Panc1 (cell line): ENCODE measurements around the gene ADD2. TPM values are rescaled to one million over a fixed set of nuclear protein-coding genes. Genes with fewer than 3 reads are reported as not detected.

Experiments used
- ATAC-seq: fragments of 200-7000 bp; cut with Tn5 transposase; 2 replicates; pipeline ENCODE4 v1.9.1; 2020; ENCODE audit warnings: mild to moderate bottlenecking, moderate library complexity
- BruUV-seq: library from RNA; stranded (reverse); fragments of 400-500 nt; replicated peaks from 2 replicates; lab custom pipeline; 2021; lab: Mats Ljungman, UMichigan
- CTCF ChIA-PET: fragments of 300-600 bp; sonication (Branson Sonifier 250); formaldehyde crosslinking; loops from one replicate; lab custom pipeline; 2022; ENCODE audit warnings: antibody characterized with exemption; lab: Charles Lee
- POLR2A ChIA-PET: fragments of 300-600 bp; sonication (Branson Sonifier 250); formaldehyde crosslinking; loops from one replicate; lab custom pipeline; 2022; ENCODE audit warnings: antibody characterized with exemption; lab: Charles Lee
- DNase-seq: peaks from one replicate; pipeline ENCODE4 v3.0.0-alpha.2; 2010; ENCODE audit warnings: low read depth, low spot score
- H3K27ac ChIP-seq: 2 replicates; pipeline ENCODE4 v1.5.1; 2011; ENCODE audit warnings: mild to moderate bottlenecking, low read length, inconsistent platforms
- H3K27me3 ChIP-seq: fragments of 200-500 bp; sonication (Bioruptor generic); 2 replicates; pipeline ENCODE4 v1.6.0; 2014; ENCODE audit warnings: low read length, inconsistent platforms; ENCODE audit not compliant: control insufficient read depth, insufficient read depth
- H3K36me3 ChIP-seq: fragments of 200-500 bp; sonication (Bioruptor generic); 2 replicates; pipeline ENCODE4 v1.5.1; 2014; ENCODE audit warnings: inconsistent platforms, mild to moderate bottlenecking, low read length, moderate library complexity; ENCODE audit not compliant: control insufficient read depth, insufficient read depth
- H3K4me1 ChIP-seq: 2 replicates; pipeline ENCODE4 v1.5.1; 2011; ENCODE audit warnings: inconsistent platforms, mild to moderate bottlenecking, low read length, moderate library complexity; ENCODE audit not compliant: control insufficient read depth, insufficient read depth
- H3K4me3 ChIP-seq, 2 experiments: 2 replicates each; pipeline ENCODE4 v1.5.1; 2011 to 2012; ENCODE audit warnings: low read depth in 2 of 2, low read length in 2 of 2, mild to moderate bottlenecking in 2 of 2, inconsistent platforms in 1 of 2, moderate library complexity in 1 of 2
- H3K9me3 ChIP-seq: fragments of 200-500 bp; sonication (Bioruptor generic); 2 replicates; pipeline ENCODE4 v1.5.1; 2014; ENCODE audit warnings: low read depth, mild to moderate bottlenecking, inconsistent platforms, low read length, moderate library complexity; ENCODE audit not compliant: control insufficient read depth, insufficient read depth
- POLR2AphosphoS5 ChIP-seq: IDR thresholded peaks from 2 replicates; pipeline ENCODE4 v1.6.1; 2012; ENCODE audit warnings: mild to moderate bottlenecking, low read depth, low read length, moderate library complexity
- SIN3A ChIP-seq: IDR thresholded peaks from 2 replicates; pipeline ENCODE4 v1.6.1; 2012; ENCODE audit warnings: low read depth, mild to moderate bottlenecking, low read length, moderate library complexity, borderline replicate concordance; ENCODE audit not compliant: insufficient read depth
- TCF7L2 ChIP-seq: IDR thresholded peaks from 2 replicates; pipeline ENCODE4 v1.6.1; 2011; ENCODE audit warnings: mild to moderate bottlenecking, low read depth, low read length, inconsistent platforms
- in situ Hi-C: cut with HindIII; loops from 2 replicates; pipeline ENCODE4 v1.10.0; 2016; ENCODE audit warnings: low sequenced_read_pairs, low pct_unique_long_range_greater_than_20kb
- intact Hi-C: fragments of 100-400 bp; cut with micrococcal nuclease; formaldehyde crosslinking; loops from one replicate; pipeline ENCODE4 v1.10.0; 2022; ENCODE audit not compliant: unreplicated experiment
- total RNA-seq: library from RNA; stranded (reverse); gene quantifications from one replicate; pipeline ENCODE4 v1.2.1, GENCODE V29; 2021; ENCODE audit not compliant: unreplicated experiment
- TF ChIP-seq, protein P1 (sequence below), 2 experiments: IDR thresholded peaks; 2 replicates each; pipeline ENCODE4 v1.6.1; 2011 to 2012; ENCODE audit warnings: low read depth in 2 of 2, control low read depth in 1 of 2, low read length in 1 of 2, mild to moderate bottlenecking in 1 of 2, moderate library complexity in 1 of 2; ENCODE audit not compliant: insufficient read depth in 1 of 2
- TF ChIP-seq, protein P2 (sequence below): fragments of 450-650 bp; IDR thresholded peaks from 2 replicates; pipeline ENCODE4 v1.5.1; 2017; ENCODE audit warnings: mild to moderate bottlenecking

ADD2 gene
- total RNA-seq, 1 experiment from 2014 or later = 0.26 TPM

DNA sequence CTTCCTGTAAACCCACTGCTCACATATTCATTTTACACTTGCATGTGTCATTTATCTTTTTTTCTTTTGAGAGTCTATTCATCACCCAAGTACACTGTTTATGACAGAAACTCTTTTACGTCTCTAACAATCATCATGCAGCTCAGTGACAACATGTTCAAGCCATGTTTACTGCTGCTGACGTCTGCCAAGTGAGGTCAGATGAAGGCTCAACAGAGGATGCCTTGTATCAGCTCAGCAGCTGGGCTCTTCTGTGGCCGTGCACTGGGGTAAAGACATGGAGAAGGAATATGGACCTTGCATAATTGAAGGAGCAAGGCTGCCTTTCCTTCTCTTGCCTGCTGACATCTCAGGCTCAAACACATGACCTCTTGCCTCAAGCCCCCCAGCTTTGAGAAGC, 99.6 kb downstream of the ADD2 start:
- in situ Hi-C loops = no loop called here
- no TSS peak for BruUV-seq

DNA sequence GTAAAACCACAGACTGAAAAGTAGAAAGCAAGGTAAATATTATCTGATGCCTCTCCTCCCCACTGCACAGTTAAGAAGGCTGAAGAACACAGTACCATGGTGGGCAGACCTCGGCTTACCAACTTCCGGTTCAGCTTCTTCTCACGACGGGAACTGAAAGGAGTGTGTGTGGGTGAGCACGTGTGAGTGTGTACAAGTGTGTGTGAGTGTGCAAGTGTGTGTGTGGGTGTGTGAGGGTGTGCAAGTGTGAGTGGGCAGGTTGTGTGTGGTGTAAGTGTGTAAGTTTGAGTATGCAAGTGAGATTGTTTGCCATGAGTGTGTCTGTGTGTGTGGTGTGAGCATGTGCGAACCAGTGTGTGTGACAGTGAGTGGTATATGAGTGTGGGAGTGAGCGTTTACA, 103.5 kb downstream of the ADD2 start:
- Histone ChIP-seq H3K4me1 (no peaks in the 10 kb centered on the region), H3K36me3 (no peaks in the 10 kb centered on the region), H3K9me3 (no peaks in the 10 kb centered on the region), H3K27ac (no peak overlapping the region), H3K27me3 (peaks cover 10% of the 10 kb centered on the region), H3K4me3 (no peak overlapping the region)
- no peak for TF ChIP-seq SIN3A
- TF ChIP-seq, protein P1, sequence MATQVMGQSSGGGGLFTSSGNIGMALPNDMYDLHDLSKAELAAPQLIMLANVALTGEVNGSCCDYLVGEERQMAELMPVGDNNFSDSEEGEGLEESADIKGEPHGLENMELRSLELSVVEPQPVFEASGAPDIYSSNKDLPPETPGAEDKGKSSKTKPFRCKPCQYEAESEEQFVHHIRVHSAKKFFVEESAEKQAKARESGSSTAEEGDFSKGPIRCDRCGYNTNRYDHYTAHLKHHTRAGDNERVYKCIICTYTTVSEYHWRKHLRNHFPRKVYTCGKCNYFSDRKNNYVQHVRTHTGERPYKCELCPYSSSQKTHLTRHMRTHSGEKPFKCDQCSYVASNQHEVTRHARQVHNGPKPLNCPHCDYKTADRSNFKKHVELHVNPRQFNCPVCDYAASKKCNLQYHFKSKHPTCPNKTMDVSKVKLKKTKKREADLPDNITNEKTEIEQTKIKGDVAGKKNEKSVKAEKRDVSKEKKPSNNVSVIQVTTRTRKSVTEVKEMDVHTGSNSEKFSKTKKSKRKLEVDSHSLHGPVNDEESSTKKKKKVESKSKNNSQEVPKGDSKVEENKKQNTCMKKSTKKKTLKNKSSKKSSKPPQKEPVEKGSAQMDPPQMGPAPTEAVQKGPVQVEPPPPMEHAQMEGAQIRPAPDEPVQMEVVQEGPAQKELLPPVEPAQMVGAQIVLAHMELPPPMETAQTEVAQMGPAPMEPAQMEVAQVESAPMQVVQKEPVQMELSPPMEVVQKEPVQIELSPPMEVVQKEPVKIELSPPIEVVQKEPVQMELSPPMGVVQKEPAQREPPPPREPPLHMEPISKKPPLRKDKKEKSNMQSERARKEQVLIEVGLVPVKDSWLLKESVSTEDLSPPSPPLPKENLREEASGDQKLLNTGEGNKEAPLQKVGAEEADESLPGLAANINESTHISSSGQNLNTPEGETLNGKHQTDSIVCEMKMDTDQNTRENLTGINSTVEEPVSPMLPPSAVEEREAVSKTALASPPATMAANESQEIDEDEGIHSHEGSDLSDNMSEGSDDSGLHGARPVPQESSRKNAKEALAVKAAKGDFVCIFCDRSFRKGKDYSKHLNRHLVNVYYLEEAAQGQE (IDR thresholded peaks at IDR 0.05; ENCODE audit: insufficient read depth in 1 of 2, low read depth in 2 of 2, low read length in 1 of 2) = no peak
- TF ChIP-seq POLR2AphosphoS5 = no peak
- TF ChIP-seq, protein P2, sequence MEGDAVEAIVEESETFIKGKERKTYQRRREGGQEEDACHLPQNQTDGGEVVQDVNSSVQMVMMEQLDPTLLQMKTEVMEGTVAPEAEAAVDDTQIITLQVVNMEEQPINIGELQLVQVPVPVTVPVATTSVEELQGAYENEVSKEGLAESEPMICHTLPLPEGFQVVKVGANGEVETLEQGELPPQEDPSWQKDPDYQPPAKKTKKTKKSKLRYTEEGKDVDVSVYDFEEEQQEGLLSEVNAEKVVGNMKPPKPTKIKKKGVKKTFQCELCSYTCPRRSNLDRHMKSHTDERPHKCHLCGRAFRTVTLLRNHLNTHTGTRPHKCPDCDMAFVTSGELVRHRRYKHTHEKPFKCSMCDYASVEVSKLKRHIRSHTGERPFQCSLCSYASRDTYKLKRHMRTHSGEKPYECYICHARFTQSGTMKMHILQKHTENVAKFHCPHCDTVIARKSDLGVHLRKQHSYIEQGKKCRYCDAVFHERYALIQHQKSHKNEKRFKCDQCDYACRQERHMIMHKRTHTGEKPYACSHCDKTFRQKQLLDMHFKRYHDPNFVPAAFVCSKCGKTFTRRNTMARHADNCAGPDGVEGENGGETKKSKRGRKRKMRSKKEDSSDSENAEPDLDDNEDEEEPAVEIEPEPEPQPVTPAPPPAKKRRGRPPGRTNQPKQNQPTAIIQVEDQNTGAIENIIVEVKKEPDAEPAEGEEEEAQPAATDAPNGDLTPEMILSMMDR = no peak
- no peak for TF ChIP-seq TCF7L2
- ChIA-PET POLR2A (no interaction called here), CTCF (no interaction called here)
- in situ Hi-C loops = no loop called here
- BruUV-seq = no TSS peak
- no peak for ATAC-seq
- intact Hi-C loops = no loop called here
- DNase-seq = no peak

More for the DNA sequence above, 99.6 kb downstream of the ADD2 start:
- Histone ChIP-seq H3K4me1 (no peaks in the 10 kb centered on the region), H3K36me3 (no peaks in the 10 kb centered on the region), H3K27me3 (no peaks in the 10 kb centered on the region; the same call in 1 of the 2 replicates), H3K4me3 (no peak overlapping the region), H3K9me3 (no peaks in the 10 kb centered on the region), H3K27ac (no peak overlapping the region)
- ChIA-PET CTCF (no interaction called here), POLR2A (no interaction called here)
- ATAC-seq = no peak
- TF ChIP-seq SIN3A (no peak), POLR2AphosphoS5 (no peak), TCF7L2 (no peak)
- TF ChIP-seq, protein P2 = no peak
- TF ChIP-seq, protein P1 (IDR thresholded peaks at IDR 0.05; ENCODE audit: insufficient read depth in 1 of 2, low read depth in 2 of 2, low read length in 1 of 2) = no peak
- DNase-seq = no peak
- intact Hi-C loops = no loop called here
